Gastroesophageal sphincter (tissue), 3 donors: ENCODE data around the gene NUTM1.

Source experiments
- CTCF ChIP-seq, 4 experiments: fragments of 200-600 bp in 2 of 4; fragments of 450-650 bp in 2 of 4; sonication (generic) in 1 of 4; IDR thresholded peaks; one replicate each; pipeline ENCODE4 v1.5.1; 2017 to 2019; ENCODE audit warnings: antibody characterized with exemption in 4 of 4, mild to moderate bottlenecking in 2 of 4, moderate library complexity in 2 of 4
- EP300 ChIP-seq: sonication (generic); formaldehyde crosslinking; IDR thresholded peaks from one replicate; pipeline ENCODE4 v1.6.1; 2017; ENCODE audit warnings: antibody characterized with exemption, mild to moderate bottlenecking
- POLR2A ChIP-seq, 2 donors: fragments of 450-650 bp; IDR thresholded peaks; one replicate each; pipeline ENCODE4 v1.6.1; 2017; ENCODE audit warnings: antibody characterized with exemption in 2 of 2, mild to moderate bottlenecking in 2 of 2, moderate library complexity in 1 of 2
- POLR2AphosphoS5 ChIP-seq: sonication (generic); formaldehyde crosslinking; IDR thresholded peaks from one replicate; pipeline ENCODE4 v1.6.1; 2017; ENCODE audit warnings: antibody characterized with exemption

- no peak for TF ChIP-seq CTCF (IDR thresholded peaks at IDR 0.05)
- TF ChIP-seq POLR2AphosphoS5: no peak
- TF ChIP-seq POLR2A (IDR thresholded peaks at IDR 0.05): no peak
- TF ChIP-seq EP300: no peak
These were observed 19.9 kb upstream of the NUTM1 start for GRCh38 chr15:34323217-34323616.
